ENCODE measurements around the gene GPR52. TPM values are rescaled to one million over a fixed set of nuclear protein-coding genes. Genes with fewer than 3 reads are reported as not detected.
"Not testable (repeated sequence)": the region's sequence is repeated elsewhere in the genome, so short reads cannot be mapped to it uniquely, and the experiment has no call there.

The GPR52 gene, protein sequence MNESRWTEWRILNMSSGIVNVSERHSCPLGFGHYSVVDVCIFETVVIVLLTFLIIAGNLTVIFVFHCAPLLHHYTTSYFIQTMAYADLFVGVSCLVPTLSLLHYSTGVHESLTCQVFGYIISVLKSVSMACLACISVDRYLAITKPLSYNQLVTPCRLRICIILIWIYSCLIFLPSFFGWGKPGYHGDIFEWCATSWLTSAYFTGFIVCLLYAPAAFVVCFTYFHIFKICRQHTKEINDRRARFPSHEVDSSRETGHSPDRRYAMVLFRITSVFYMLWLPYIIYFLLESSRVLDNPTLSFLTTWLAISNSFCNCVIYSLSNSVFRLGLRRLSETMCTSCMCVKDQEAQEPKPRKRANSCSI
- polyA plus RNA-seq (2012; ENCODE audit: missing spikeins), result 2.7 TPM

DNA sequence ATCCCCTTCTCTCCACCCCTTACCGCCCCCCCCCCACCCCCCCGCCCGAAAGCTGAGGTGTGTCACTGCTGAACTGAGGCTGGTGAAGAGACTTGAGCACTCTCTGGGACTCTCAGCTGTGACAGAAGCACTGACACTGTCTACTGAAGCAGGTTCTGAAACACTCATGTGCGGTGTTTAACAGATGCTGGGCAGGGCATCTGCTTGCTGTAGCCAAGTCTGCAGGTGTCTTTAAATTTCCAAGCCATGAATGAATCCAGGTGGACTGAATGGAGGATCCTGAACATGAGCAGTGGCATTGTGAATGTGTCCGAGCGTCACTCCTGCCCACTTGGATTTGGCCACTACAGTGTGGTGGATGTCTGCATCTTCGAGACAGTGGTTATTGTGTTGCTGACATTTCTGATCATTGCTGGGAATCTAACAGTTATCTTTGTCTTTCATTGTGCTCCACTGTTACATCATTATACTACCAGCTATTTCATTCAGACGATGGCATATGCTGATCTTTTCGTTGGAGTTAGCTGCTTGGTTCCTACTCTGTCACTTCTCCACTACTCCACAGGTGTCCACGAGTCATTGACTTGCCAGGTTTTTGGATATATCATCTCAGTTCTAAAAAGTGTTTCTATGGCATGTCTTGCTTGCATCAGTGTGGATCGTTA, at the start of gene GPR52:
GPR52 (plus strand) TSS at position 99 of the 665 bp plus-strand sequence; CDS start at position 247, 148 bp downstream.
- DNase-seq (ENCODE audit: insufficient read length), result no peak
- TF ChIP-seq TAF1 (IDR thresholded peaks at IDR 0.05; ENCODE audit: borderline replicate concordance, low read depth, low read length), result no peak
- TF ChIP-seq POLR2AphosphoS5 (IDR thresholded peaks at IDR 0.05; ENCODE audit: low read depth, low read length), result no peak
- no peak for TF ChIP-seq POLR2A (IDR thresholded peaks at IDR 0.05; ENCODE audit: low read depth, low read length)
- FAIRE-seq, result no peak

DNA sequence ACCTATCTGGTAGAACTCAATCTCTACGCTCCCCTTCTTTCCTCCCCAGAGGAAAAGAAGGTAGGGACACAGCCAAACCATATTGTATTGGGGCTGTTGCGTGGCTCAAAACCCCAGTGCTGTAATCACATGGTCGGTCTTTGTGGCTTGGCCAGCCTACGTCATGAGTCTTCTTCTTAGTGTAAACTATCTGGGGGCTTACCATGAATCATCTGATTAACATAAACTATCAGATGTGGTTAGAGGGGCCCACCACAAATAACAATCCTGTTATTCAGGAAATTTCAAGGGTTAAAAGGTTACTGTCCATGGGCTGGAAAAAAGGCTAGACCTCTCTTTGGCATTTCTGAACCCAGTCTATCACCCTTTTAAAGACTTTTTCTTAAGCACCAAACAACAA, 49.5 kb upstream of the GPR52 start:
- FAIRE-seq (no peak), DNase-seq (ENCODE audit: insufficient read length) (no peak)
- TF ChIP-seq TAF1 (IDR thresholded peaks at IDR 0.05; ENCODE audit: borderline replicate concordance, low read depth, low read length), result no peak
- TF ChIP-seq POLR2AphosphoS5 (IDR thresholded peaks at IDR 0.05; ENCODE audit: low read depth, low read length), result no peak
- no peak for TF ChIP-seq POLR2A (IDR thresholded peaks at IDR 0.05; ENCODE audit: low read depth, low read length)

DNA sequence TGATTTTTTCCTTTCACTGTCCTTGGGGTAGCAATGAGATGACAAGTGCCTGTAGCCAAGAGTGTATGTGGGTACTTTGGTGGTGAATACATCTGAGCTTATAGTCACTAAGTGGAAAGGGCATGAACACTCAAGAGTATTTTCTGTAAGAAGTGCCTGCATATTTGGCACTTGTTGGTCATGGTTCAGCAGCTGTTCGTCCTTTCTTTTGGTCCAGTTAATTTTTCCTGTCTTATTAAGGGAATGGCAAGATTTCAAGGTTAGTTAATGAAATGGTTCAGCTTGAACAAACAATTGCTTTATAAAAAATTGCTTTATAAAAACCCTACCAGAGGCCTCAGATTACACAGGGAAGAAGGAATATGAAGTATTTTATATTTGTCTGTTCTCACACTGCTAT, 48.6 kb upstream of the GPR52 start:
- no peak for TF ChIP-seq POLR2A (IDR thresholded peaks at IDR 0.05; ENCODE audit: low read depth, low read length)
- TF ChIP-seq TAF1 (IDR thresholded peaks at IDR 0.05; ENCODE audit: borderline replicate concordance, low read depth, low read length), result no peak
- no peak for TF ChIP-seq POLR2AphosphoS5 (IDR thresholded peaks at IDR 0.05; ENCODE audit: low read depth, low read length)
- no peak for FAIRE-seq
- no peak for DNase-seq (ENCODE audit: insufficient read length)

DNA sequence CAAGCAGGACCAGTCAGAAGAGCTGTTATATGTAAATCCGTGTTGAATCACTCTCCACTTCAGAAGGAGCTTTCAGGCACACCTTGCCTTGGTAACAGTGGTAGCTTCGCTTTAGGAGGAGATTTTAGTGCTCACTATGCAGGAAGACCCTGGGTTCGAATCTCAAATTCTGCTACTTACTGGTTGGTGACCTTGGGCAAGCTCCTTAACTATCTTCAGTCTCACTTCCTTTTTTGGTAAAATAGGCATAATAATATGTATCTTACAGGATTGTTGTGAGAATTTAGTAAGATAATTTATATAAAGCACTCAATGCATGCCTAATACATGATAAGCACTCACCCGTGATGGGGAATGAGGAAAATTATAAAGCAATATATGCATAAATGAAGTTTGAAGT, 46.7 kb upstream of the GPR52 start:
- TF ChIP-seq TAF1 (IDR thresholded peaks at IDR 0.05; ENCODE audit: borderline replicate concordance, low read depth, low read length) (no peak), POLR2A (IDR thresholded peaks at IDR 0.05; ENCODE audit: low read depth, low read length) (no peak), POLR2AphosphoS5 (IDR thresholded peaks at IDR 0.05; ENCODE audit: low read depth, low read length) (no peak)
- FAIRE-seq (no peak), DNase-seq (ENCODE audit: insufficient read length) (no peak)

DNA sequence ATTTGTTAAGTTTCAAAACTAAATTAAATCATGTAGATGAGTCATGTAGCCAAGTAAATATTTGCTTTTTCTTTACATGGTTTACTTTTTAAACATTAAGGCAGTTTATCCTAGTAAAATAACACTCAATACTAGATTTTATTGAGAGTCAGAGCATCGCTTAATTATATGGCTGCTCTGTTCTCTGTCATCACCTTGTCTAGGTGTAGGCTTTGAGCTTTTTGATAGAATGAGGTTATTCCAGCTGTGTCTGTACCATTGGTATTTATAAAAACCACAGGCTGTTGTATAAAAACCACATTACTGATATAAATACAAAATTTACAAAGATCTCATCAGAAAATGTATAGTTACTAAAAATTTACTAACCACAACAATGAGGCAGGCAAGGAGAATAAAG, 42.5 kb upstream of the GPR52 start:
- no peak for FAIRE-seq
- TF ChIP-seq POLR2AphosphoS5 (IDR thresholded peaks at IDR 0.05; ENCODE audit: low read depth, low read length), result no peak
- DNase-seq (ENCODE audit: insufficient read length), result no peak

DNA sequence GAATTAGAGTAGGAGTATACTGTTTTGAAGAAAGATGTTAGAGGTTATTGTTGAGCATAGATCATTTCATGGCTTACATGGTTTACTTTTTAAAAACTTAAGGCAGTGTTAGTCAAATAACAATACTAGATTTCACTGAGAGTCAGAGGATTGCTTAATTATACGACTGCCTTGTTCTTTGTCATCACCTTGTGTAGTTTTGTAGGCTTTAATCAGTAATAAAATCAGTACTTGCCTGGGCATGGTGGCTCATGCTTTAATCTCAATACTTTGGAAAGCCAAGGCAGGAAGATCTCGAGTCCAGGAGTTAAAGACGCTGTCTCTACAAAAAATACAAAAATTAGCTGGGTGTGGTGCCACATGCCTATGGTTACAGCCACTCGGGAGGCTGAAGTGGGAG, 41.3 kb upstream of the GPR52 start:
- DNase-seq (ENCODE audit: insufficient read length) (no peak), FAIRE-seq (no peak)
- TF ChIP-seq POLR2AphosphoS5 (IDR thresholded peaks at IDR 0.05; ENCODE audit: low read depth, low read length) (no peak), POLR2A (IDR thresholded peaks at IDR 0.05; ENCODE audit: low read depth, low read length) (no peak), TAF1 (IDR thresholded peaks at IDR 0.05; ENCODE audit: borderline replicate concordance, low read depth, low read length) (no peak)

DNA sequence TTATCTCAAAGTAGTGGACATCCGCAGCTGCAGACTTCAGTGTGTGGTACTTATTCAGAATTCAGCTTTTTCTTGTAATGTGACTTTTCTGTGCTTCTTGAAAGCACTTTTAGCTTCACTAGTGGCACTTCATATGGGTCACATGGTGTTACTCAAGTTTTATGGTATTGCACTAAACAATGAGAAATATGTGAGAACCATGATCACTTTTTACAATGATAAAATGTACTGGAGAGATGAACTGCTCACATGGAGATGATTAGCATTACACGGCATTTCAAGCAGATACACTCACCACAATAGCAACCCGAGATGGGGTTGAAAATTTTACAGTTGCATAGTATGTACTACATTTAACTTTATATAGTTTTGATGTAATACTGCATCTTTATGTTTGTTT, 40.1 kb upstream of the GPR52 start:
- FAIRE-seq (no peak), DNase-seq (ENCODE audit: insufficient read length) (no peak)
- TF ChIP-seq POLR2A (IDR thresholded peaks at IDR 0.05; ENCODE audit: low read depth, low read length), result no peak
- no peak for TF ChIP-seq POLR2AphosphoS5 (IDR thresholded peaks at IDR 0.05; ENCODE audit: low read depth, low read length)
- no peak for TF ChIP-seq TAF1 (IDR thresholded peaks at IDR 0.05; ENCODE audit: borderline replicate concordance, low read depth, low read length)

DNA sequence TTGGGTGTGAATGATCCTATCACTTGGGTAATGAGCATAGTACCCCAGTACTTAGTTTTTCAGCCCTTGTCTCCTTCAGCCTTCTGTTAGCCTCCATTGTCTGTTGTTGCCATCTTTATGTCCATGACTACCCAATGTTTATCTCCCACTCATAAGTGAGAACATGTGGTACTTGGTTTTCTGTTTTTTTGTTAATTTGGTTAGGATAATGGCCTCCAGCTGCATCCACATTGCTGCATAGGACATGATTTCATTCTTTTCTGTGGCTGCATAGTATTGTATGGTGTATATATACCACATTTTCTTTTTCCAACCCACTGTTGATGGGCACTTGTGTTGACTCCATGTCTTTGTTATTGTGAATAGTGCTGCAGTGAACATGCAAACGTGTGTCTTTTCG, 39.6 kb upstream of the GPR52 start:
- FAIRE-seq (no peak), DNase-seq (ENCODE audit: insufficient read length) (no peak)
- TF ChIP-seq POLR2AphosphoS5 (IDR thresholded peaks at IDR 0.05; ENCODE audit: low read depth, low read length), result no peak
- no peak for TF ChIP-seq TAF1 (IDR thresholded peaks at IDR 0.05; ENCODE audit: borderline replicate concordance, low read depth, low read length)
- TF ChIP-seq POLR2A (IDR thresholded peaks at IDR 0.05; ENCODE audit: low read depth, low read length), result no peak

DNA sequence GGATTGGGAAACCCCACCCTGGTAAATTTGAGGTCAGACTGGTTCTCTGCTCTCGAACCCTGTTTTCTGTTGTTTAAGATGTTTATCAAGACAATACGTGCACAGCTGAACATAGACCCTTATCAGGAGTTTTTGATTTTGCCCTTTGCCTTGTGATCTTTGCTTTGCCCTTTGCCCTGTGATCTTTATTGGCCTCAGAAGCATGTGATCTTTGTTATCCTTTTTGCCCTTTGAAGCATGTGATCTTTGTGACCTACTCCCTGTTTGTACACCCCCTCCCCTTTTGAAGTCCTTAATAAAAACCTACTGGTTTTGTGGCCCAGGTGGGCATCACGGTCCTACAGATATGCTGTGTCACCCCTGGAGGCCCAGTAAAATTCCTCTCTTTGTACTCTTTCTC, 38.0 kb upstream of the GPR52 start:
- not testable (repeated sequence) for FAIRE-seq; DNase-seq (ENCODE audit: insufficient read length)

DNA sequence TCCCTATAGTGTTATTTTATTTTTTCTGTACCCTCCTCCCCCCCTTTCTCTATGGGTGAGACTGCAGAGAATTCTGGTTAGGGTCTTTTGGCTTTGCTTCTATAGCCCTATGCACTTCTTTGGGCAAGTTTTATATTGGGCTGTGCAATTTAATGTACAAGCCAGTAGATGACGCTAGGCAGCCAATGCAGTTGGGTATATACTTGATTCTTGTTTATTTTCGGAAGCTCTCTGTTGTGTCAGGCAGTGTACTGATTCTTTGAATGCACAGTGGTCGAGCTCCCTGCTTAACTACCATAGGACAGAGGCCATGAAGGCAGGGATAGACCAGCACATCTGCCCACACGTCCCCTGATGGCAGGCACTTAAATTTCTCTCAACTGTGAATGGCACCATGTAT, 34.1 kb upstream of the GPR52 start:
- no peak for DNase-seq (ENCODE audit: insufficient read length)
- no peak for TF ChIP-seq TAF1 (IDR thresholded peaks at IDR 0.05; ENCODE audit: borderline replicate concordance, low read depth, low read length)
- TF ChIP-seq POLR2A (IDR thresholded peaks at IDR 0.05; ENCODE audit: low read depth, low read length), result no peak
- FAIRE-seq, result no peak

DNA sequence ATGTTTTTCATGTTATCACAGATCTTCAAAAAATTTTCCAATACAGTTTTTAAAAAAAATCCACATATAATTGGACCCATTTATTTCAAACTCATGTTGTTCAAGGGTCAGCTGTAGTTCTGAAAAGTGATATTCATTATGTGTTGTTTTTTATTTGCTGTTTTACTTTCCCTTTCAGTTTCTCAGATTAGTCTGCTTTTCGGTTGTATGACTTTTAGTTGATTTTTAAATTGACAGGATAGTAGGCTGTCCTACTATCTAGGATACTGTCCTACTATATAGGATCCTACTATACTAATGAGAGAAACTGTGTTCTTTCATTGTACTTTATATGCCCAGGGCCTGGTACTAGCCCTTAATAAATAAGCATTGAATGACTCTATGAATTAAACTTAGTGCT, 33.6 kb upstream of the GPR52 start:
- TF ChIP-seq POLR2AphosphoS5 (IDR thresholded peaks at IDR 0.05; ENCODE audit: low read depth, low read length) (no peak), TAF1 (IDR thresholded peaks at IDR 0.05; ENCODE audit: borderline replicate concordance, low read depth, low read length) (no peak), POLR2A (IDR thresholded peaks at IDR 0.05; ENCODE audit: low read depth, low read length) (no peak)
- no peak for DNase-seq (ENCODE audit: insufficient read length)

DNA sequence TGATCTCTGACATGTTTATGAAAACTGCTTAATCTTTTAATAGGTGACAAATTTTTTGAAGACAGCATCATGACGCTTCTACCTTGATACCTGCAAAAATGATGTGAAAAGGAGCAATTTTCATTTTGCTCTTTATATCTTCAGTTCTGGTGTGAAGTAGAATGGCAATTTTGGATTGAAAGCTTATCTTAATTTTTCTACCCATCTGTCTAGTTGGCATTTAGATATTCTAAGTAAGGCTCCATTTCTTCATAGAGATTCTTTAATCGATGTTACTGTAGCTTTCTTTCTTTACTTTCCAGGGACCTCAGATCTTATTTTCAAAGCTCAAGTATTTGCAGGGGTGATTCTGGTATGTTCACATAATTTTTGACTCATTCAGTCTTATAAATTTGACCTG, 32.3 kb upstream of the GPR52 start:
- no peak for FAIRE-seq
- no peak for DNase-seq (ENCODE audit: insufficient read length)
- no peak for TF ChIP-seq POLR2AphosphoS5 (IDR thresholded peaks at IDR 0.05; ENCODE audit: low read depth, low read length)
- TF ChIP-seq POLR2A (IDR thresholded peaks at IDR 0.05; ENCODE audit: low read depth, low read length), result no peak
- no peak for TF ChIP-seq TAF1 (IDR thresholded peaks at IDR 0.05; ENCODE audit: borderline replicate concordance, low read depth, low read length)

More for the DNA sequence above, 33.6 kb upstream of the GPR52 start:
- FAIRE-seq, result no peak
